A549 (cell line): ENCODE measurements around the gene MOGAT3. TPM values are rescaled to one million over a fixed set of nuclear protein-coding genes. Genes with fewer than 3 reads are reported as not detected.
A peak's percentile ranks its signal among the peaks of the same experiment; 100 is the strongest.

Source experiments
- ATAC-seq, 2 experiments: fragments of 200-7000 bp in 1 of 2; fragments of >200 bp in 1 of 2; cut with Nextera tagmentation in 1 of 2; cut with Tn5 transposase in 1 of 2; 3 replicates each; pipeline versions ENCODE4 v1.8.0 to v1.9.1; 2018 to 2020; ENCODE audit warnings: mild to moderate bottlenecking in 1 of 2, moderate library complexity in 1 of 2
- CTCF ChIA-PET: fragments of 300-600 bp; sonication (Branson Sonifier 250); formaldehyde crosslinking; extraction: SDS; loops from one replicate; lab custom pipeline; 2021; ENCODE audit warnings: antibody characterized with exemption, inconsistent platforms; lab: Yijun Ruan, JAX
- POLR2A ChIA-PET: fragments of 350-600 bp; formaldehyde crosslinking; extraction: SDS; loops from one replicate; lab custom pipeline; 2021; ENCODE audit warnings: antibody characterized with exemption, inconsistent platforms; lab: Yijun Ruan, JAX
- DNase-seq, 2 experiments: peaks; one replicate each; pipeline versions ENCODE4 v3.0.0 to v3.0.0-alpha.2; 2011 to 2016; ENCODE audit warnings: low read depth in 1 of 2, low spot score in 1 of 2
- FAIRE-seq: peaks from 2 replicates; lab custom pipeline; 2011; peaks lifted over from hg19 to GRCh38; lab: Jason Lieb, UNC
- H3K27ac ChIP-seq, 2 experiments: fragments of >200 bp; sonication (Bioruptor Twin); formaldehyde crosslinking; 3 replicates each; pipeline ENCODE4 v1.5.1; 2016 to 2017
- H3K4me1 ChIP-seq: fragments of >200 bp; sonication (Bioruptor Twin); formaldehyde crosslinking; 3 replicates; pipeline ENCODE4 v1.6.1; 2016
- H3K4me2 ChIP-seq: fragments of >200 bp; sonication (Bioruptor Twin); formaldehyde crosslinking; 3 replicates; pipeline ENCODE4 v1.6.1; 2016
- H3K4me3 ChIP-seq: fragments of >200 bp; sonication (Bioruptor Twin); formaldehyde crosslinking; 3 replicates; pipeline ENCODE4 v1.5.1; 2016
- H3K9me3 ChIP-seq: fragments of >200 bp; sonication (Bioruptor Twin); formaldehyde crosslinking; 3 replicates; pipeline ENCODE4 v1.6.1; 2016
- BHLHE40 ChIP-seq: IDR thresholded peaks from 2 replicates; pipeline ENCODE4 v1.6.1; 2012; ENCODE audit warnings: low read depth, low read length, inconsistent platforms
- CBX2 ChIP-seq: fragments of 200-600 bp; sonication (generic); IDR thresholded peaks from 2 replicates; pipeline ENCODE4 v1.6.1; 2016; ENCODE audit warnings: low read depth, mild to moderate bottlenecking, borderline replicate concordance
- CEBPB ChIP-seq, 2 experiments: fragments of >200 bp in 1 of 2; sonication (Bioruptor Twin) in 1 of 2; formaldehyde crosslinking in 1 of 2; IDR thresholded peaks; 2 replicates each; pipeline ENCODE4 v1.6.1; 2012 to 2016
- CHD4 ChIP-seq: fragments of 200-600 bp; sonication (generic); IDR thresholded peaks from 2 replicates; pipeline ENCODE4 v1.6.1; 2016; ENCODE audit warnings: antibody characterized with exemption, mild to moderate bottlenecking, borderline replicate concordance
- ESRRA ChIP-seq: fragments of 150-350 bp; IDR thresholded peaks from 2 replicates; pipeline ENCODE4 v1.6.1; 2014; ENCODE audit warnings: mild to moderate bottlenecking, low read length, borderline replicate concordance
- FOSB ChIP-seq: fragments of 250-450 bp; sonication (Bioruptor Pico); IDR thresholded peaks from 2 replicates; pipeline ENCODE4 v1.5.0; 2020; ENCODE audit warnings: mild to moderate bottlenecking, moderate library complexity
- GATA3 ChIP-seq: IDR thresholded peaks from 2 replicates; pipeline ENCODE4 v1.6.1; 2012; ENCODE audit warnings: borderline replicate concordance
- HEYL ChIP-seq: fragments of 250-450 bp; sonication (Bioruptor Pico); IDR thresholded peaks from 2 replicates; pipeline ENCODE4 v1.8.0; 2021; ENCODE audit warnings: mild to moderate bottlenecking, moderate library complexity
- HMGXB4 ChIP-seq: fragments of 250-450 bp; sonication (Bioruptor Pico); IDR thresholded peaks from 2 replicates; pipeline ENCODE4 v1.5.0; 2021; ENCODE audit warnings: mild to moderate bottlenecking, moderate library complexity, borderline replicate concordance
- HOXB5 ChIP-seq: fragments of 250-450 bp; sonication (Bioruptor Pico); IDR thresholded peaks from 2 replicates; pipeline ENCODE4 v1.5.0; 2020; ENCODE audit warnings: mild to moderate bottlenecking, moderate library complexity
- KDM5A ChIP-seq: fragments of 200-600 bp; sonication (generic); IDR thresholded peaks from 2 replicates; pipeline ENCODE4 v1.6.1; 2016; ENCODE audit warnings: antibody characterized with exemption, mild to moderate bottlenecking
- MAFK ChIP-seq: fragments of 450-650 bp; IDR thresholded peaks from 2 replicates; pipeline ENCODE4 v1.6.1; 2014; ENCODE audit not compliant: partially characterized antibody
- MAX ChIP-seq: IDR thresholded peaks from 2 replicates; pipeline ENCODE4 v1.6.1; 2012
- MAZ ChIP-seq: fragments of 150-350 bp; IDR thresholded peaks from 2 replicates; pipeline ENCODE4 v1.6.1; 2014; ENCODE audit warnings: antibody characterized with exemption, low read depth, low read length, borderline replicate concordance
- MYC ChIP-seq: IDR thresholded peaks from 2 replicates; pipeline ENCODE4 v1.6.1; 2012; ENCODE audit warnings: mild to moderate bottlenecking, inconsistent platforms, low read length, improper control_type of control experiment, borderline replicate concordance
- PHF8 ChIP-seq: fragments of 200-600 bp; sonication (generic); IDR thresholded peaks from 2 replicates; pipeline ENCODE4 v1.6.1; 2016; ENCODE audit warnings: low read depth, mild to moderate bottlenecking, antibody characterized with exemption, moderate library complexity, borderline replicate concordance
- POLR2A ChIP-seq: IDR thresholded peaks from 2 replicates; pipeline ENCODE4 v1.6.1; 2012; ENCODE audit warnings: mild to moderate bottlenecking, low read length
- POLR2AphosphoS2 ChIP-seq: conservative IDR thresholded peaks from 2 replicates; pipeline ENCODE4 v1.6.1; 2012; ENCODE audit warnings: low read length, improper control_type of control experiment, inconsistent platforms
- RCOR1 ChIP-seq: fragments of 150-350 bp; IDR thresholded peaks from 2 replicates; pipeline ENCODE4 v1.6.1; 2014; ENCODE audit warnings: antibody characterized with exemption, low read length, low read depth
- SREBF2 ChIP-seq: fragments of 450-650 bp; IDR thresholded peaks from 2 replicates; pipeline ENCODE4 v1.6.1; 2014; ENCODE audit warnings: mild to moderate bottlenecking, moderate library complexity
- ZFP36 ChIP-seq: fragments of 450-650 bp; IDR thresholded peaks from 2 replicates; pipeline ENCODE4 v1.6.1; 2014; ENCODE audit warnings: borderline replicate concordance; ENCODE audit not compliant: partially characterized antibody
- WGBS: methylation state at CpG from one replicate; pipeline ENCODE4 v1.1.6; 2017; ENCODE audit errors: missing lambda C conversion rate; 5-methylcytosine and 5-hydroxymethylcytosine counted together
- polyA plus RNA-seq, 4 experiments: library from polyadenylated mRNA; depleted of rRNA in 3 of 4; stranded (reverse); fragments of >200 nt; fragmentation: RNase III in 1 of 4; extraction: RNeasy Plus Mini Kit Qiagen cat#74134 plus additional on column Dnase treatment in 1 of 4; gene quantifications; 2 replicates in 3 of 4; 3 replicates in 1 of 4; pipeline ENCODE4 v1.2.3, GENCODE V29; 2011 to 2017
- TF ChIP-seq, protein P1 (sequence below): fragments of >200 bp; sonication (Bioruptor Twin); formaldehyde crosslinking; IDR thresholded peaks from 2 replicates; pipeline ENCODE4 v1.6.1; 2016
- TF ChIP-seq, protein P2 (sequence below): fragments of 200-600 bp; sonication (generic); IDR thresholded peaks from 2 replicates; pipeline ENCODE4 v1.6.1; 2016; ENCODE audit warnings: antibody characterized with exemption, mild to moderate bottlenecking, moderate library complexity
- TF ChIP-seq, protein P3 (sequence below): fragments of 250-450 bp; sonication (Bioruptor Pico); IDR thresholded peaks from 2 replicates; pipeline ENCODE4 v1.5.0; 2020; ENCODE audit warnings: low read depth, mild to moderate bottlenecking, moderate library complexity

MOGAT3 gene
- polyA plus RNA-seq, 2 of the 4 experiments (the other 2 are of a cell fraction), result 0.09 to 0.14 TPM

DNA sequence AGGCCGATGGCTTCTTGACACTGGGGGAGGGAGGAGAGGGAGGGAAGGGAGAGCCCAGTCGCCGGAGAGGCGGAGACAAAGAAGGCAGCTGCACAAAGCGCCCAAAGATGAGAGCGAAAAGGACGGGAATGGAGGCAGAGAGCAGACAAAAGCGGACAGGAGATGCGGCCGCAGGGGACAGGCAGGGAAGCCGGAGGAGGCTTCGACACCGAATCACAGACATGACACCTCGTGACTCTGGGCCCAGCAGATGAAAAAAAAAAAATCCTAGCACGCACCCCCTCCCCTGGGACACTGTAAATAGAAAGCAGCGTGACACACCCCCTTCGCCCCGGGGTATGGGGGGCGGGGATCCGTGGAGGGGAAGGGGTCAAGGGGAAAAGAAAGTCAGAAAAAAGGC is 21.7 kb downstream of the MOGAT3 start:
- peak overlapping the region; percentile 6 to 55; a peak in 3 of 6 replicates for H3K27ac ChIP-seq
- FAIRE-seq, result no peak
- no peaks in the 10 kb centered on the region for H3K9me3 ChIP-seq
- peak overlapping the region; percentile 37 for H3K4me3 ChIP-seq
- WGBS, result 5% methylated on average over 19 of the region's 20 CpGs
- CTCF ChIA-PET, result interaction anchor here (0.7 to 6.7 kb wide), 3 partner anchors 13 to 38 kb away, joined by 3 to 68 read pairs (median 5); no protein-coding TSS in a partner anchor
- DNase-seq, result no peak
- peaks cover 15% of the 10 kb centered on the region for H3K4me1 ChIP-seq
- H3K4me2 ChIP-seq, result peak overlapping the region; percentile 80
- ATAC-seq, result peak in 1 of 2 experiments; percentile 7; a peak in 2 of 6 replicates
- POLR2A ChIA-PET, result interaction anchor here (0.7 kb wide), 1 partner anchor 14 kb away, joined by 4 read pairs; the partner anchor contains the start of gene VGF
- TF ChIP-seq, protein P1, sequence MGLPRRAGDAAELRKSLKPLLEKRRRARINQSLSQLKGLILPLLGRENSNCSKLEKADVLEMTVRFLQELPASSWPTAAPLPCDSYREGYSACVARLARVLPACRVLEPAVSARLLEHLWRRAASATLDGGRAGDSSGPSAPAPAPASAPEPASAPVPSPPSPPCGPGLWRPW, result no peak
- TF ChIP-seq ZFP36 (no peak), MAX (peak; percentile 48; the same call in 1 of the 2 replicates), POLR2AphosphoS2 (no peak)
- TF ChIP-seq, all 56 proteins: peak for 1

GRCh38 chr7:101177644-101178043 is 23.2 kb downstream of the MOGAT3 start:
- H3K9me3 ChIP-seq, result no peaks in the 10 kb centered on the region
- POLR2A ChIA-PET, result interaction anchor here (1.0 kb wide), 1 partner anchor 9 kb away, joined by 3 read pairs; no protein-coding TSS in a partner anchor
- TF ChIP-seq SREBF2 (no peak), FOSB (CRISPR knock-in tag) (no peak), HEYL (no peak), POLR2AphosphoS2 (no peak), GATA3 (no peak)
- TF ChIP-seq, protein P2, sequence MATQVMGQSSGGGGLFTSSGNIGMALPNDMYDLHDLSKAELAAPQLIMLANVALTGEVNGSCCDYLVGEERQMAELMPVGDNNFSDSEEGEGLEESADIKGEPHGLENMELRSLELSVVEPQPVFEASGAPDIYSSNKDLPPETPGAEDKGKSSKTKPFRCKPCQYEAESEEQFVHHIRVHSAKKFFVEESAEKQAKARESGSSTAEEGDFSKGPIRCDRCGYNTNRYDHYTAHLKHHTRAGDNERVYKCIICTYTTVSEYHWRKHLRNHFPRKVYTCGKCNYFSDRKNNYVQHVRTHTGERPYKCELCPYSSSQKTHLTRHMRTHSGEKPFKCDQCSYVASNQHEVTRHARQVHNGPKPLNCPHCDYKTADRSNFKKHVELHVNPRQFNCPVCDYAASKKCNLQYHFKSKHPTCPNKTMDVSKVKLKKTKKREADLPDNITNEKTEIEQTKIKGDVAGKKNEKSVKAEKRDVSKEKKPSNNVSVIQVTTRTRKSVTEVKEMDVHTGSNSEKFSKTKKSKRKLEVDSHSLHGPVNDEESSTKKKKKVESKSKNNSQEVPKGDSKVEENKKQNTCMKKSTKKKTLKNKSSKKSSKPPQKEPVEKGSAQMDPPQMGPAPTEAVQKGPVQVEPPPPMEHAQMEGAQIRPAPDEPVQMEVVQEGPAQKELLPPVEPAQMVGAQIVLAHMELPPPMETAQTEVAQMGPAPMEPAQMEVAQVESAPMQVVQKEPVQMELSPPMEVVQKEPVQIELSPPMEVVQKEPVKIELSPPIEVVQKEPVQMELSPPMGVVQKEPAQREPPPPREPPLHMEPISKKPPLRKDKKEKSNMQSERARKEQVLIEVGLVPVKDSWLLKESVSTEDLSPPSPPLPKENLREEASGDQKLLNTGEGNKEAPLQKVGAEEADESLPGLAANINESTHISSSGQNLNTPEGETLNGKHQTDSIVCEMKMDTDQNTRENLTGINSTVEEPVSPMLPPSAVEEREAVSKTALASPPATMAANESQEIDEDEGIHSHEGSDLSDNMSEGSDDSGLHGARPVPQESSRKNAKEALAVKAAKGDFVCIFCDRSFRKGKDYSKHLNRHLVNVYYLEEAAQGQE, result no peak
- TF ChIP-seq, protein P1, result no peak
- TF ChIP-seq, all 56 proteins: peak for 0
- Histone ChIP-seq H3K4me3 (no peak overlapping the region), H3K4me2 (no peak overlapping the region), H3K4me1 (peaks cover 26% of the 10 kb centered on the region), H3K27ac (no peak overlapping the region)
- FAIRE-seq (no peak), DNase-seq (no peak), ATAC-seq (no peak)
- WGBS, result 90% methylated on average over 2 of the region's 2 CpGs
- CTCF ChIA-PET, result interaction anchor here (1.0 to 6.7 kb wide), 4 partner anchors 12 to 33 kb away, joined by 3 to 68 read pairs (median 22); partner anchors contain the start of gene VGF

DNA sequence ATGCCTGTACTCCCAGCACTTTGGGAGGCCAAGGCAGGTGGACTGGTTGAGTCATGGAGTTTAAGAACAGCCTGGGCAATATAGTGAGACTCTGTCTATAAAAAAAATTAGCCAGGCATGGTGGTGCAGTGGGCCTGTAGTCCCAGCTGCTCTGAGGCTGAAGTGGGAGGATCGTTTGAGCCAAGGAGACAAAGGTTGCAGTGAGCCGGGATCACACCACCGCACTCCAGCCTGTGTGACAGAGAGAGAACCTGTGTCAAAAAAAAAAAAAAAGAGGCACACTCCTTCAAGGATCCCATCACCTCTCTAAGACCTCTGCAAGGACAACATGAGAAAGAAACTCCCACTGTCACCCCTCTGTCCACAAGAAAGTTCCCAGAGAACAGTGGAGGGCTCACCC is 25.2 kb downstream of the MOGAT3 start:
- TF ChIP-seq MAZ (no peak), CBX2 (no peak), HOXB5 (CRISPR knock-in tag) (no peak), BHLHE40 (no peak), RCOR1 (no peak), POLR2AphosphoS2 (no peak), MAX (no peak), FOSB (CRISPR knock-in tag) (no peak), POLR2A (no peak), MYC (no peak), HMGXB4 (CRISPR knock-in tag) (no peak), ESRRA (no peak), KDM5A (no peak), CHD4 (no peak), MAFK (no peak), HEYL (no peak), CEBPB (IDR thresholded peaks at IDR 0.05) (no peak), PHF8 (no peak)
- TF ChIP-seq, protein P1, result no peak
- TF ChIP-seq, protein P3, sequence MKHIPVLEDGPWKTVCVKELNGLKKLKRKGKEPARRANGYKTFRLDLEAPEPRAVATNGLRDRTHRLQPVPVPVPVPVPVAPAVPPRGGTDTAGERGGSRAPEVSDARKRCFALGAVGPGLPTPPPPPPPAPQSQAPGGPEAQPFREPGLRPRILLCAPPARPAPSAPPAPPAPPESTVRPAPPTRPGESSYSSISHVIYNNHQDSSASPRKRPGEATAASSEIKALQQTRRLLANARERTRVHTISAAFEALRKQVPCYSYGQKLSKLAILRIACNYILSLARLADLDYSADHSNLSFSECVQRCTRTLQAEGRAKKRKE (CRISPR knock-in tag), result no peak
- no peak for FAIRE-seq
- POLR2A ChIA-PET, result no interaction called here
- 40% methylated on average over 3 of the region's 3 CpGs for WGBS
- H3K9me3 ChIP-seq, result no peaks in the 10 kb centered on the region
- no peak overlapping the region for H3K4me2 ChIP-seq
- no peak for DNase-seq
- H3K27ac ChIP-seq, result no peak overlapping the region
- peaks cover 44% of the 10 kb centered on the region for H3K4me1 ChIP-seq
- CTCF ChIA-PET, result interaction anchor here (0.7 to 6.7 kb wide), 7 partner anchors 8 to 210 kb away, joined by 3 to 68 read pairs (median 4); no protein-coding TSS in a partner anchor
- H3K4me3 ChIP-seq, result no peak overlapping the region
- ATAC-seq, result no peak
